Parathyroid adenoma (tissue), 2 donors: Measurements from ENCODE around the gene INTS15.
"Not testable (repeated sequence)": the region's sequence is repeated elsewhere in the genome, so short reads cannot be mapped to it uniquely, and the experiment has no call there.

Experiments
- H2AFZ ChIP-seq: fragments of 300-600 bp; sonication (generic); one replicate; pipeline ENCODE4 v1.7.0; 2017; ENCODE audit warnings: antibody characterized with exemption, mild to moderate bottlenecking
- H3K27ac ChIP-seq: fragments of 300-600 bp; sonication (generic); one replicate; pipeline ENCODE4 v1.7.0; 2017
- H3K27me3 ChIP-seq: fragments of 300-600 bp; sonication (generic); one replicate; pipeline ENCODE4 v1.7.0; 2017; ENCODE audit warnings: low read length; ENCODE audit not compliant: control insufficient read depth, insufficient read depth
- H3K36me3 ChIP-seq: fragments of 300-600 bp; sonication (generic); one replicate; pipeline ENCODE4 v1.7.0; 2017; ENCODE audit warnings: low read length; ENCODE audit not compliant: control insufficient read depth, insufficient read depth
- H3K4me1 ChIP-seq: fragments of 300-600 bp; sonication (generic); one replicate; pipeline ENCODE4 v1.7.0; 2017; ENCODE audit warnings: control low read depth
- H3K4me2 ChIP-seq: fragments of 300-600 bp; sonication (generic); one replicate; pipeline ENCODE4 v1.7.0; 2017; ENCODE audit warnings: low read length
- H3K4me3 ChIP-seq: fragments of 300-600 bp; sonication (generic); one replicate; pipeline ENCODE4 v1.7.0; 2017; ENCODE audit warnings: low read depth, low read length
- H3K79me2 ChIP-seq: fragments of 300-600 bp; sonication (generic); one replicate; pipeline ENCODE4 v1.7.0; 2017; ENCODE audit warnings: control low read depth
- H3K9ac ChIP-seq: fragments of 300-600 bp; sonication (generic); one replicate; pipeline ENCODE4 v1.7.0; 2017; ENCODE audit warnings: mild to moderate bottlenecking
- H3K9me3 ChIP-seq: fragments of 300-600 bp; sonication (generic); one replicate; pipeline ENCODE4 v1.7.0; 2017; ENCODE audit warnings: low read length; ENCODE audit not compliant: control insufficient read depth
- TF ChIP-seq, protein P1 (sequence below): fragments of 300-600 bp; sonication (generic); IDR thresholded peaks from one replicate; pipeline ENCODE4 v1.7.0; 2017; ENCODE audit warnings: antibody characterized with exemption, mild to moderate bottlenecking
- donor health status: primary hyperparathyroidism.

Gene INTS15

DNA sequence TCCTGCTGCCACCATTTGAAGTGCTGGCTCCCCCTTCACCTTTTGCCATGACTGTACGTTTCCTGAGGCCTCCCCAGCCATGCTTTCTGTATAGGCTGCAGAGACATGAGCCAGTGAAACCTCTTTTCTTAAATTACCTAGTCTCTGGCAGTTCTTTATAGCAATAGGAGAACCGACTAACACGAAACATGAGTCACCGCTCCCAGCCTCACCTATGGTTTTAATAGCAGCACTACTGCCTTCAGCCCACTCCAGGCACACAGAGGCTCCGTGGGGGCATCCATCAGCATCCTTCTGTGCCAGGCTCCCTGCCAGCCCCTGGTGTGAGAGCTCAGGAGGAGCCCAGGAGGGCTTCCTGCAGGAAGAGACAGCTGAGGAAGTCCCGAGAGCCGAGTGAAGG, 41.8 kb downstream of the INTS15 start:
- H3K27ac ChIP-seq = no peak overlapping the region

DNA sequence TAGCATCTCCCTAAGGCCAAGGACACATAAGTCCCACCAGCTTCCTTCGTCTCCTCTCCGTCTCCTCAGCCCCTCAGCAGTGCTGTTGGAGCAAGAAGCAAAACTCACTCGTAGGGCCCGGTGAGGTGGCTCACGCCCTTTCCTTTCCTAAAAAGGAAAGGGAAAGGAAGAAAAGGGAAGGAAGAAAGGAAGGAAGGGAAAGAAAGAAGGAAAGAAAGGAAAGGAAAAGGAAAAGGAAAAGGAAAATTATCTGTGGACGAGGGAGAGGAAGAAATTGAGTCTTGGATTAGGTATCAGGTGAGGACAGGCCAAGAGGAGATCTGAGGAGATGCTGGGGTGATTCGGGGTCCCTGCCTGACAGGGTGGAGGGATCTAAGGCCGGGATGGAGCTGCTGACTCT, 44.2 kb downstream of the INTS15 start:
- Histone ChIP-seq H3K4me2 (no peak overlapping the region), H3K4me1 (peaks cover 4% of the 10 kb centered on the region), H3K9me3 (no peaks in the 10 kb centered on the region), H3K9ac (no peak overlapping the region), H3K27me3 (no peaks in the 10 kb centered on the region), H3K27ac (no peak overlapping the region), H3K79me2 (peaks cover 2% of the 10 kb centered on the region), H2AFZ (no peak overlapping the region), H3K4me3 (no peak overlapping the region), H3K36me3 (no peaks in the 10 kb centered on the region)
- TF ChIP-seq, protein P1, sequence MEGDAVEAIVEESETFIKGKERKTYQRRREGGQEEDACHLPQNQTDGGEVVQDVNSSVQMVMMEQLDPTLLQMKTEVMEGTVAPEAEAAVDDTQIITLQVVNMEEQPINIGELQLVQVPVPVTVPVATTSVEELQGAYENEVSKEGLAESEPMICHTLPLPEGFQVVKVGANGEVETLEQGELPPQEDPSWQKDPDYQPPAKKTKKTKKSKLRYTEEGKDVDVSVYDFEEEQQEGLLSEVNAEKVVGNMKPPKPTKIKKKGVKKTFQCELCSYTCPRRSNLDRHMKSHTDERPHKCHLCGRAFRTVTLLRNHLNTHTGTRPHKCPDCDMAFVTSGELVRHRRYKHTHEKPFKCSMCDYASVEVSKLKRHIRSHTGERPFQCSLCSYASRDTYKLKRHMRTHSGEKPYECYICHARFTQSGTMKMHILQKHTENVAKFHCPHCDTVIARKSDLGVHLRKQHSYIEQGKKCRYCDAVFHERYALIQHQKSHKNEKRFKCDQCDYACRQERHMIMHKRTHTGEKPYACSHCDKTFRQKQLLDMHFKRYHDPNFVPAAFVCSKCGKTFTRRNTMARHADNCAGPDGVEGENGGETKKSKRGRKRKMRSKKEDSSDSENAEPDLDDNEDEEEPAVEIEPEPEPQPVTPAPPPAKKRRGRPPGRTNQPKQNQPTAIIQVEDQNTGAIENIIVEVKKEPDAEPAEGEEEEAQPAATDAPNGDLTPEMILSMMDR = no peak

More for the DNA sequence above, 41.8 kb downstream of the INTS15 start:
- Histone ChIP-seq H3K27me3 (no peaks in the 10 kb centered on the region), H2AFZ (no peak overlapping the region), H3K9me3 (no peaks in the 10 kb centered on the region), H3K4me1 (no peaks in the 10 kb centered on the region), H3K79me2 (no peaks in the 10 kb centered on the region), H3K9ac (no peak overlapping the region), H3K4me3 (no peak overlapping the region), H3K4me2 (no peak overlapping the region), H3K36me3 (no peaks in the 10 kb centered on the region)
- TF ChIP-seq, protein P1 = no peak

DNA sequence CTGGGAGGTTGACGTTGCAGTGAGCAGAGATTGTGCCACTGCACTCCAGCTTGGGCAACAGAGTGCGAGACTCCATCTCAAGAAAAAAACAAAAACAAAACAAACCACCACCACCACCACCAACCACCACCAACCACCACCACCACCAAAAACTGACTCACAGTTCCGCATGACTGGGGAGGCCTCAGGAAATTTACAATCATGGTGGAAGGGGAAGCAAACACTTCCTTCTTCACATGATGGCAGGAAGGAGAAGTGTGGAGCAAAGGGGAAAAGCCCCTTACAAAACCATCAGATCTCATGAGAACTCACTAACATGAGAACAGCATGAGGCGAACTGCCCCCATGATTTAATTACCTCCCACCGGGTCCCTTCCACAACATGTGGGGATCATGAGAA, 45.1 kb downstream of the INTS15 start:
- not testable (repeated sequence) for H3K9ac ChIP-seq, H3K9me3 ChIP-seq, H3K27me3 ChIP-seq, H3K4me2 ChIP-seq, H3K4me1 ChIP-seq, H2AFZ ChIP-seq, H3K79me2 ChIP-seq, H3K4me3 ChIP-seq, H3K27ac ChIP-seq, H3K36me3 ChIP-seq

DNA sequence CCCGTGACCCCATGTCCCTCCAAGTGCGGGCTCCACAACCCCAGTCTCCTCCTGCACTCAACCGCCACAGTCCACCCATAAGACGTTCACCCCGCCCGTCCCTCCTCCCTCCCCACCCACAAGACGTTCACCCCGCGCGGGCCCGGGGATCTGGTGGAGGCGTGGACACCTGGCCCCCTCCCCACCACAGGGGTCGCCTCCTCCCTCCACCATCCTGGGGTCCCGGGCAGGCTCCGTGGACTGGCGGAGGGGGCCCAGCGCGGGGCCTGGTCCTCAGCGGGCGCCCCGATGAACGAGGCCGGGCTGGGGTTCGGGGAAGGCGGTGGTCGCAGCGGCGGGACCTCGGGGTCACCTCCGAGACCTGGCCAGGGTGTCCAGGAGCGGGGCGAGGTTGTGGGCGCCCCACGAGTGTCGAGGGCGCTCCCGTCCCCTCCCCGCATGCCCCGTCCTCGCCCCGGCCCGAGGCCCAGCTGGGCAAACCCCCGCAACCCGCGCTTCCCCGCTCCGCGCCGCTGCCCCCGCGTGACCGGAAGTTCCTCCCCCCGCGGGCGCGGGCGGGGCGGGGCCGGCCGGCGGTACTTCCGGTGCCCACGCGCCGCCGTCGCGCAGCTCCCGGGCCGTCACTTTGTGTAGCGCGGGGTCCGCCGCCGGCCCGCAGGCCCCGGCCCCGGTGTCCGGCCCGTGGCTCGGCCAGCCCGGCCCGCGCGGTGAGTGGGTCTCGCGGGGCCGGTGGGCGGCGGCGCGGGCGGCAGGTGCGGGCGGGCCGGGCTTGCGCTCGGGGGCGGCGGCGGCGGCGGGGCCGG, 47.1 kb downstream of the INTS15 start, which contains the start of gene ZNF316:
Gene ZNF316, plus strand, starts transcription at position 578 of the 803 bp plus-strand sequence. CDS start 5,092 bp downstream, outside the sequence.
- peak within 1 kb of the TSS; percentile 98 for H2AFZ ChIP-seq
- peak within 1 kb of the TSS; percentile 92 for H3K9ac ChIP-seq
- H3K4me2 ChIP-seq = peak within 1 kb of the TSS; percentile 95
- peak within 1 kb of the TSS; percentile 90 for H3K4me3 ChIP-seq
- H3K9me3 ChIP-seq = no peaks in the 10 kb centered on the region
- H3K79me2 ChIP-seq = peaks cover 2% of the 10 kb centered on the region
- TF ChIP-seq, protein P1 = no peak
- no peaks in the 10 kb centered on the region for H3K36me3 ChIP-seq
- H3K4me1 ChIP-seq = peaks cover 8% of the 10 kb centered on the region
- H3K27ac ChIP-seq = peak within 1 kb of the TSS; percentile 56
- no peaks in the 10 kb centered on the region for H3K27me3 ChIP-seq

DNA sequence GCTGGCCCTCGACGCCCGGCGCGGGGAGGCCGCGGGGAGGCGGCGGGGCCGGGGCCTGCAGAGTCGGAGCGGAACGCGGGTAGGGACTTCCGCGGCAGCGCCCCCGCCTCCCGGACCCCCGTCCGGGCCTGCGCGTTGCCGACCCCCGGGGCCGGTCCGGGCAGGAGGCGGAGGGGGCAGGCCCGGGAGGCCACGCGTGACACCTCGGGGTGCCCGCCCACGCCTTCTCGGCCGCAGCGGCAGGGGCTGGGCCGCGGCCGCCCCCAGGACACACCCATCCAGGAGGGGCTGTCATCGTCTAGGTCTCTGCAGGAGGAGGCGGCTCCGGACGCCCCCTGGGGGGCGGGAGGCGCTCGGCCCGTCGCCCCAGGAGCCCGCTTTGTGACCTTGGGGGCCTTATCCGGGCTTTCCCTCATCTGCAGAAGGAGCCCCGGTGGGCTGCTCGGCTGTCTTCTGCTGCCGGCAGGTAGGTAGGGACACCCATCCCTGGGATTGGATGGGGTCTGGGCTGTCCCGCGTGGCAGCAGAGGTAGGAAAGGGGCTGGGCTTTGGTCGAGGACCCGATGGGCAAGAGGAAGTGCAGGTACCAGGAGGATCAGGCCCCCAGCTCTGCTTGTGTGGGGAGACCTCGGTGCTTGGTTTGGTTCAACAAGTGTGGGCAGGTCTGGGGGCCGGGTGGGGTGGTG, 47.9 kb downstream of the INTS15 start:
- Histone ChIP-seq H3K79me2 (peaks cover 5% of the 10 kb centered on the region), H3K9me3 (no peaks in the 10 kb centered on the region), H3K4me3 (peak overlapping the region; percentile 57), H3K4me1 (peaks cover 8% of the 10 kb centered on the region), H3K27ac (peak overlapping the region; percentile 42), H2AFZ (peak overlapping the region; percentile 56), H3K9ac (no peak overlapping the region), H3K27me3 (no peaks in the 10 kb centered on the region), H3K36me3 (no peaks in the 10 kb centered on the region), H3K4me2 (peak overlapping the region; percentile 82)
- TF ChIP-seq, protein P1 = peak; percentile 31
